GDM1 (cell line): ENCODE results near the gene PID1.

ENCODE experiments used
- DNase-seq: peaks from one replicate; lab custom pipeline; 2025; lab: John Stamatoyannopoulos, UW

PID1 gene

GRCh38 chr2:229261076-229261475 lies 10.0 kb downstream of the PID1 start:
- DNase-seq = no peak

GRCh38 chr2:229257985-229258384 lies 13.1 kb downstream of the PID1 start:
- no peak for DNase-seq

GRCh38 chr2:229256376-229256775 lies 14.7 kb downstream of the PID1 start:
- DNase-seq = no peak

- DNase-seq = no peak
Measured at GRCh38 chr2:229254206-229254605, 16.9 kb downstream of the PID1 start.

- DNase-seq = no peak
Measured at GRCh38 chr2:229252996-229253395, 18.1 kb downstream of the PID1 start.

GRCh38 chr2:229252280-229252679 lies 18.8 kb downstream of the PID1 start:
- DNase-seq = no peak

GRCh38 chr2:229249536-229249935 lies 21.6 kb downstream of the PID1 start:
- no peak for DNase-seq

- DNase-seq = no peak
Measured at GRCh38 chr2:229246334-229246733, 24.8 kb downstream of the PID1 start.

- DNase-seq = no peak
Measured at GRCh38 chr2:229244975-229245374, 26.1 kb downstream of the PID1 start.

GRCh38 chr2:229243890-229244560 lies 27.1 kb downstream of the PID1 start:
- no peak for DNase-seq

GRCh38 chr2:229240984-229241491 lies 30.0 kb downstream of the PID1 start:
- no peak for DNase-seq

GRCh38 chr2:229239021-229239420 lies 32.1 kb downstream of the PID1 start:
- no peak for DNase-seq

GRCh38 chr2:229237270-229237669 lies 33.8 kb downstream of the PID1 start:
- DNase-seq = no peak

GRCh38 chr2:229235131-229235914 lies 35.8 kb downstream of the PID1 start:
- DNase-seq = no peak

- DNase-seq = no peak
Measured at GRCh38 chr2:229231885-229232284, 39.2 kb downstream of the PID1 start.

GRCh38 chr2:229231328-229231868 lies 39.7 kb downstream of the PID1 start:
- DNase-seq = no peak

- no peak for DNase-seq
Measured at GRCh38 chr2:229230911-229231310, 40.2 kb downstream of the PID1 start.

- no peak for DNase-seq
Measured at GRCh38 chr2:229230256-229230655, 40.8 kb downstream of the PID1 start.

- no peak for DNase-seq
Measured at GRCh38 chr2:229226382-229226781, 44.7 kb downstream of the PID1 start.

GRCh38 chr2:229223107-229223506 lies 48.0 kb downstream of the PID1 start:
- no peak for DNase-seq

- DNase-seq = no peak
Measured at GRCh38 chr2:229221641-229222040, 49.4 kb downstream of the PID1 start.

- no peak for DNase-seq
Measured at GRCh38 chr2:229220254-229220653, 50.8 kb downstream of the PID1 start.

GRCh38 chr2:229218329-229218921 lies 52.7 kb downstream of the PID1 start:
- DNase-seq = no peak
